Mesodermal cell (in vitro differentiated cells): ENCODE results near the gene DUOX1.

Source experiments
- H3K27ac ChIP-seq: 2 replicates; pipeline ENCODE4 v1.7.0; 2013; ENCODE audit warnings: mild to moderate bottlenecking, low read depth, low read length, moderate library complexity; ENCODE audit not compliant: severe bottlenecking
- H3K36me3 ChIP-seq: 2 replicates; pipeline ENCODE4 v1.7.1; 2013; ENCODE audit warnings: mild to moderate bottlenecking, low read length, moderate library complexity; ENCODE audit not compliant: control insufficient read depth, insufficient read depth
- H3K4me1 ChIP-seq: one replicate; pipeline ENCODE4 v1.7.1; 2013; ENCODE audit warnings: mild to moderate bottlenecking, low read length; ENCODE audit not compliant: insufficient read depth, control insufficient read depth, poor library complexity, severe bottlenecking
- H3K4me3 ChIP-seq: 2 replicates; pipeline ENCODE4 v1.7.0; 2013; ENCODE audit warnings: low read length, control low read depth, mild to moderate bottlenecking; ENCODE audit not compliant: insufficient read depth, poor library complexity, severe bottlenecking; ENCODE audit errors: extremely low read depth
- H3K9me3 ChIP-seq: 2 replicates; pipeline ENCODE4 v1.7.1; 2013; ENCODE audit warnings: mild to moderate bottlenecking, low read length, moderate library complexity; ENCODE audit not compliant: control insufficient read depth
- WGBS, 2 experiments: methylation state at CpG; one replicate each; pipeline ENCODE4 v1.1.5; 2013; ENCODE audit warnings: missing lambda C conversion rate in 2 of 2; ENCODE audit not compliant: insufficient coverage in 2 of 2; 5-methylcytosine and 5-hydroxymethylcytosine counted together

DUOX1 gene

GRCh38 chr15:45169608-45170480 lies 40.0 kb downstream of the DUOX1 start:
- peaks cover 4% of the 10 kb centered on the region for H3K4me1 ChIP-seq
- H3K27ac ChIP-seq: no peak overlapping the region
- WGBS, 2 experiments: 75 to 79% methylated on average over 3 to 4 of the region's 4 CpGs
- H3K4me3 ChIP-seq: no peak overlapping the region
- no peaks in the 10 kb centered on the region for H3K9me3 ChIP-seq
- H3K36me3 ChIP-seq: peaks cover 7% of the 10 kb centered on the region

GRCh38 chr15:45171912-45172311 lies 42.1 kb downstream of the DUOX1 start:
- 94 to 96% methylated on average over 10 to 12 of the region's 12 CpGs for WGBS, 2 experiments
- H3K36me3 ChIP-seq: peaks cover 20% of the 10 kb centered on the region
- H3K9me3 ChIP-seq: no peaks in the 10 kb centered on the region
- no peak overlapping the region for H3K4me3 ChIP-seq
- peaks cover 4% of the 10 kb centered on the region for H3K4me1 ChIP-seq
- H3K27ac ChIP-seq: no peak overlapping the region

- Histone ChIP-seq H3K4me1 (no peaks in the 10 kb centered on the region), H3K36me3 (peaks cover 27% of the 10 kb centered on the region), H3K4me3 (no peak overlapping the region), H3K27ac (no peak overlapping the region), H3K9me3 (no peaks in the 10 kb centered on the region)
- WGBS, 2 experiments: 96% methylated on average over 4 of the region's 6 CpGs; no CpG with 5 or more reads in 1 of the 2 experiments
These were observed 44.3 kb downstream of the DUOX1 start for GRCh38 chr15:45174069-45174468.

- peaks cover 27% of the 10 kb centered on the region for H3K36me3 ChIP-seq
- no peak overlapping the region for H3K4me3 ChIP-seq
- no peaks in the 10 kb centered on the region for H3K9me3 ChIP-seq
- H3K27ac ChIP-seq: no peak overlapping the region
- no peaks in the 10 kb centered on the region for H3K4me1 ChIP-seq
- WGBS, 2 experiments: no CpG with 5 or more reads among the region's 2 CpGs
These were observed 44.8 kb downstream of the DUOX1 start for GRCh38 chr15:45174577-45174976.

GRCh38 chr15:45177285-45177684 lies 47.5 kb downstream of the DUOX1 start:
- H3K9me3 ChIP-seq: no peaks in the 10 kb centered on the region
- H3K27ac ChIP-seq: no peak overlapping the region
- H3K36me3 ChIP-seq: peaks cover 43% of the 10 kb centered on the region
- no peaks in the 10 kb centered on the region for H3K4me1 ChIP-seq
- WGBS, 2 experiments: 96 to 98% methylated on average over 3 of the region's 3 CpGs
- no peak overlapping the region for H3K4me3 ChIP-seq

- WGBS, 2 experiments: 91 to 92% methylated on average over 13 of the region's 13 CpGs
These were observed 49.6 kb downstream of the DUOX1 start for GRCh38 chr15:45179221-45179985.

GRCh38 chr15:45180201-45180600 lies 50.4 kb downstream of the DUOX1 start:
- no peak overlapping the region for H3K4me3 ChIP-seq
- WGBS, 2 experiments: 92 to 97% methylated on average over 6 to 7 of the region's 7 CpGs
- H3K36me3 ChIP-seq: peaks cover 34% of the 10 kb centered on the region
- no peak overlapping the region for H3K27ac ChIP-seq
- peaks cover 4% of the 10 kb centered on the region for H3K4me1 ChIP-seq
- H3K9me3 ChIP-seq: no peaks in the 10 kb centered on the region

More at GRCh38 chr15:45179221-45179985, 49.6 kb downstream of the DUOX1 start:
- H3K36me3 ChIP-seq: peaks cover 40% of the 10 kb centered on the region
- no peaks in the 10 kb centered on the region for H3K4me1 ChIP-seq
- no peak overlapping the region for H3K4me3 ChIP-seq
- no peaks in the 10 kb centered on the region for H3K9me3 ChIP-seq
- no peak overlapping the region for H3K27ac ChIP-seq

GRCh38 chr15:45180648-45181436 lies 51.0 kb downstream of the DUOX1 start:
- Histone ChIP-seq H3K27ac (no peak overlapping the region), H3K36me3 (peaks cover 36% of the 10 kb centered on the region), H3K9me3 (no peaks in the 10 kb centered on the region), H3K4me1 (peaks cover 9% of the 10 kb centered on the region), H3K4me3 (no peak overlapping the region)
- WGBS, 2 experiments: 97 to 100% methylated on average over 5 to 6 of the region's 8 CpGs

GRCh38 chr15:45181491-45182285 lies 51.9 kb downstream of the DUOX1 start:
- Histone ChIP-seq H3K27ac (no peak overlapping the region), H3K4me3 (no peak overlapping the region), H3K9me3 (no peaks in the 10 kb centered on the region), H3K4me1 (peaks cover 16% of the 10 kb centered on the region), H3K36me3 (peaks cover 31% of the 10 kb centered on the region)
- 72 to 94% methylated on average over 2 to 6 of the region's 9 CpGs for WGBS, 2 experiments

GRCh38 chr15:45182996-45183395 lies 53.2 kb downstream of the DUOX1 start:
- Histone ChIP-seq H3K9me3 (no peaks in the 10 kb centered on the region), H3K4me3 (no peak overlapping the region), H3K36me3 (peaks cover 23% of the 10 kb centered on the region), H3K27ac (no peak overlapping the region), H3K4me1 (peaks cover 17% of the 10 kb centered on the region)
- 71% methylated on average over 1 of the region's 1 CpG; no CpG with 5 or more reads in 1 of the 2 experiments for WGBS, 2 experiments
